ENCODE data around the gene ST3GAL2.

- TF ChIP-seq, protein P1, sequence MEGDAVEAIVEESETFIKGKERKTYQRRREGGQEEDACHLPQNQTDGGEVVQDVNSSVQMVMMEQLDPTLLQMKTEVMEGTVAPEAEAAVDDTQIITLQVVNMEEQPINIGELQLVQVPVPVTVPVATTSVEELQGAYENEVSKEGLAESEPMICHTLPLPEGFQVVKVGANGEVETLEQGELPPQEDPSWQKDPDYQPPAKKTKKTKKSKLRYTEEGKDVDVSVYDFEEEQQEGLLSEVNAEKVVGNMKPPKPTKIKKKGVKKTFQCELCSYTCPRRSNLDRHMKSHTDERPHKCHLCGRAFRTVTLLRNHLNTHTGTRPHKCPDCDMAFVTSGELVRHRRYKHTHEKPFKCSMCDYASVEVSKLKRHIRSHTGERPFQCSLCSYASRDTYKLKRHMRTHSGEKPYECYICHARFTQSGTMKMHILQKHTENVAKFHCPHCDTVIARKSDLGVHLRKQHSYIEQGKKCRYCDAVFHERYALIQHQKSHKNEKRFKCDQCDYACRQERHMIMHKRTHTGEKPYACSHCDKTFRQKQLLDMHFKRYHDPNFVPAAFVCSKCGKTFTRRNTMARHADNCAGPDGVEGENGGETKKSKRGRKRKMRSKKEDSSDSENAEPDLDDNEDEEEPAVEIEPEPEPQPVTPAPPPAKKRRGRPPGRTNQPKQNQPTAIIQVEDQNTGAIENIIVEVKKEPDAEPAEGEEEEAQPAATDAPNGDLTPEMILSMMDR (conservative IDR thresholded peaks at IDR 0.05; ENCODE audit: low read depth, low read length), result no peak
- TF ChIP-seq POLR2A (IDR thresholded peaks at IDR 0.05; ENCODE audit: low read depth, low read length), result no peak
- no peak for TF ChIP-seq NFE2L2 (IDR thresholded peaks at IDR 0.05; ENCODE audit: low read depth, low read length)
These were observed 17.0 kb upstream of the ST3GAL2 start for GRCh38 chr16:70455910-70456309.

All from IMR-90 (cell line).